ENCODE measurements around the gene ZNF184.

DNA sequence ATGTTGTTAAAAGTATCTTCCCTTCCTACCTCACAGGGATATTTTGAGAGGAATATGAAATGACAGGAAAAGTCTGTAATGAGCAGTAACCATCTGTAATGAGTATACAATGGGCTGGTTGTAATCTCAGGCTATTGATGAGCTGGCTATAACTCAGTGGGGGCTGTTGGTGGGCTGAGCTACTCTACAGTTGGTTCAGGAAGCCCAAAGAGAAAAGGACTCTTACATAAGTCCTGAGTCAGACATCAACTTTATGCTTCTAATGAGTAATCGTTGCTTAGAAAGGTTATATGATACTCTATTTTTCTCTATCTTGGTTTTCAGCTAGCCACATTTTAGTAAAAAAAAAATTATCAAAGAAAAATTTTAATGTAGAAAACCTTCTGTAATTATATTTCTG, 57.9 kb downstream of the ZNF184 start:
- TF ChIP-seq POLR2AphosphoS5 (IDR thresholded peaks at IDR 0.05; ENCODE audit: low read depth, low read length): no peak
- TF ChIP-seq TAF1 (IDR thresholded peaks at IDR 0.05; ENCODE audit: borderline replicate concordance, low read depth, low read length): no peak
- TF ChIP-seq POLR2A (IDR thresholded peaks at IDR 0.05; ENCODE audit: low read depth, low read length): no peak

Data from GM12892 (cell line).